NCI-H187 (cell line): ENCODE measurements around the gene IMPDH2.

Experiments used
- DNase-seq, 2 experiments: peaks; one replicate each; lab custom pipeline; 2025; lab: John Stamatoyannopoulos, UW

The IMPDH2 gene

GRCh38 chr3:48980295-48980694 is 48.9 kb downstream of the IMPDH2 start:
- no peak for DNase-seq

GRCh38 chr3:48979451-48979850 is 49.7 kb downstream of the IMPDH2 start:
- no peak for DNase-seq
